GM19023 (cell line): ENCODE measurements around the gene RDH14.

ENCODE experiments used
- ATAC-seq: cut with Tn5 transposase; IDR thresholded peaks from one replicate; pipeline ENCODE4 v1.9.1; 2021; ENCODE audit warnings: mild to moderate bottlenecking, moderate library complexity; ENCODE audit not compliant: unreplicated experiment

RDH14 gene

GRCh38 chr2:18525236-18525635 is 35.2 kb downstream of the RDH14 start:
- no peak for ATAC-seq

GRCh38 chr2:18522484-18523146 is 37.8 kb downstream of the RDH14 start:
- no peak for ATAC-seq

GRCh38 chr2:18520451-18521425 is 39.7 kb downstream of the RDH14 start:
- ATAC-seq: peak; percentile 90

- no peak for ATAC-seq
These were observed 40.5 kb downstream of the RDH14 start for GRCh38 chr2:18519914-18520450.

GRCh38 chr2:18518116-18519111 is 42.0 kb downstream of the RDH14 start:
- no peak for ATAC-seq

GRCh38 chr2:18517386-18517785 is 43.1 kb downstream of the RDH14 start:
- ATAC-seq: no peak

GRCh38 chr2:18516112-18516511 is 44.3 kb downstream of the RDH14 start:
- ATAC-seq: no peak

GRCh38 chr2:18514526-18515461 is 45.7 kb downstream of the RDH14 start:
- no peak for ATAC-seq

- no peak for ATAC-seq
These were observed 49.7 kb downstream of the RDH14 start for GRCh38 chr2:18510775-18511174.

GRCh38 chr2:18506883-18507509 is 53.5 kb downstream of the RDH14 start:
- ATAC-seq: no peak

GRCh38 chr2:18505703-18506341 is 54.6 kb downstream of the RDH14 start:
- no peak for ATAC-seq
